WTC11 (cell line): ENCODE data around the gene BAIAP2L1. TPM values are rescaled to one million over a fixed set of nuclear protein-coding genes. Genes with fewer than 3 reads are reported as not detected.

Experiments
- ATAC-seq: fragments of 200-7000 bp; cut with Tn5 transposase; 2 replicates; pipeline ENCODE4 v1.10.0; 2021; ENCODE audit warnings: mild to moderate bottlenecking, moderate library complexity
- CTCF ChIA-PET: fragments of 300-600 bp; sonication (Branson Sonifier 250); formaldehyde crosslinking; loops from one replicate; lab custom pipeline; 2021; ENCODE audit warnings: antibody characterized with exemption; lab: Charles Lee
- POLR2A ChIA-PET: fragments of 350-600 bp; sonication (Branson Sonifier 250); formaldehyde crosslinking; loops from one replicate; lab custom pipeline; 2021; ENCODE audit warnings: antibody characterized with exemption; lab: Charles Lee
- DNase-seq: peaks from one replicate; pipeline ENCODE4 v3.0.0; 2021; ENCODE audit warnings: low spot score
- H3K27ac Mint-ChIP-seq: 2 replicates; pipeline ENCODE4 v1.8.0; 2021; ENCODE audit warnings: mixed read lengths
- H3K27me3 Mint-ChIP-seq: 2 replicates; pipeline ENCODE4 v1.8.0; 2021; ENCODE audit warnings: low read depth, mild to moderate bottlenecking, moderate library complexity, mixed read lengths
- H3K36me3 Mint-ChIP-seq: 2 replicates; pipeline ENCODE4 v1.8.0; 2021; ENCODE audit warnings: mixed read lengths
- H3K4me1 Mint-ChIP-seq: 2 replicates; pipeline ENCODE4 v1.8.0; 2022; ENCODE audit warnings: mixed read lengths
- H3K4me3 Mint-ChIP-seq: 2 replicates; pipeline ENCODE4 v1.8.0; 2021; ENCODE audit warnings: mild to moderate bottlenecking, moderate library complexity, mixed read lengths
- H3K9me3 Mint-ChIP-seq: 2 replicates; pipeline ENCODE4 v1.8.0; 2021; ENCODE audit warnings: mixed read lengths
- AFF4 ChIP-seq: sonication (generic); formaldehyde crosslinking; IDR thresholded peaks from 2 replicates; pipeline ENCODE4 v1.8.1; 2023; ENCODE audit warnings: mild to moderate bottlenecking, missing genetic modification reagents, borderline replicate concordance
- AR ChIP-seq: fragments of 250-450 bp; sonication (Bioruptor Pico); IDR thresholded peaks from 2 replicates; pipeline ENCODE4 v1.9.0; 2021; ENCODE audit warnings: mild to moderate bottlenecking
- ETV6 ChIP-seq: sonication (generic); formaldehyde crosslinking; IDR thresholded peaks from 2 replicates; pipeline ENCODE4 v1.8.1; 2022; ENCODE audit warnings: mild to moderate bottlenecking, missing genetic modification reagents
- FOXP1 ChIP-seq: sonication (generic); formaldehyde crosslinking; IDR thresholded peaks from 2 replicates; pipeline ENCODE4 v1.8.0; 2022; ENCODE audit warnings: missing genetic modification reagents, mild to moderate bottlenecking, moderate library complexity, borderline replicate concordance
- GTF2I ChIP-seq: fragments of 250-450 bp; sonication (Bioruptor Pico); conservative IDR thresholded peaks from 2 replicates; pipeline ENCODE4 v1.4.0; 2021; ENCODE audit warnings: mild to moderate bottlenecking
- MLX ChIP-seq: sonication (generic); formaldehyde crosslinking; IDR thresholded peaks from 2 replicates; pipeline ENCODE4 v1.8.1; 2023; ENCODE audit warnings: mild to moderate bottlenecking, missing genetic modification reagents, moderate library complexity
- NFATC4 ChIP-seq: fragments of 250-450 bp; sonication (Bioruptor Pico); IDR thresholded peaks from 2 replicates; pipeline ENCODE4 v1.9.0; 2021; ENCODE audit warnings: mild to moderate bottlenecking
- NFE2L1 ChIP-seq: sonication (generic); formaldehyde crosslinking; IDR thresholded peaks from 2 replicates; pipeline ENCODE4 v1.8.1; 2023; ENCODE audit warnings: missing genetic modification reagents
- PRRX2 ChIP-seq: fragments of 250-450 bp; sonication (Bioruptor Pico); IDR thresholded peaks from 2 replicates; pipeline ENCODE4 v1.8.0; 2021; ENCODE audit warnings: mild to moderate bottlenecking
- SMAD3 ChIP-seq: sonication (generic); formaldehyde crosslinking; IDR thresholded peaks from 2 replicates; pipeline ENCODE4 v1.8.0; 2022; ENCODE audit warnings: missing genetic modification reagents, mild to moderate bottlenecking, borderline replicate concordance
- TEAD4 ChIP-seq: sonication (generic); formaldehyde crosslinking; IDR thresholded peaks from 2 replicates; pipeline ENCODE4 v1.8.0; 2022; ENCODE audit warnings: mild to moderate bottlenecking, missing genetic modification reagents
- TP53 ChIP-seq: sonication (generic); formaldehyde crosslinking; IDR thresholded peaks from 2 replicates; pipeline ENCODE4 v1.8.1; 2023; ENCODE audit warnings: mild to moderate bottlenecking, missing genetic modification reagents
- ZBTB21 ChIP-seq: sonication (generic); formaldehyde crosslinking; IDR thresholded peaks from 2 replicates; pipeline ENCODE4 v1.8.1; 2023; ENCODE audit warnings: mild to moderate bottlenecking, missing genetic modification reagents, borderline replicate concordance
- ZBTB43 ChIP-seq: sonication (generic); formaldehyde crosslinking; IDR thresholded peaks from 2 replicates; pipeline ENCODE4 v1.8.1; 2023; ENCODE audit warnings: mild to moderate bottlenecking, missing genetic modification reagents
- ZNF138 ChIP-seq: sonication (generic); formaldehyde crosslinking; conservative IDR thresholded peaks from 2 replicates; pipeline ENCODE4 v1.8.1; 2022; ENCODE audit warnings: mild to moderate bottlenecking, moderate library complexity, missing genetic modification reagents
- ZNF219 ChIP-seq: sonication (generic); formaldehyde crosslinking; IDR thresholded peaks from 2 replicates; pipeline ENCODE4 v1.8.0; 2023; ENCODE audit warnings: missing genetic modification reagents, mild to moderate bottlenecking, borderline replicate concordance
- ZNF232 ChIP-seq: sonication (generic); formaldehyde crosslinking; IDR thresholded peaks from 2 replicates; pipeline ENCODE4 v1.8.0; 2022; ENCODE audit warnings: mild to moderate bottlenecking, missing genetic modification reagents
- ZNF416 ChIP-seq: fragments of 250-450 bp; sonication (Bioruptor Pico); IDR thresholded peaks from 2 replicates; pipeline ENCODE4 v1.9.0; 2021; ENCODE audit warnings: mild to moderate bottlenecking, inconsistent platforms
- total RNA-seq: library from RNA; stranded (reverse); gene quantifications from 3 replicates; pipeline ENCODE4 v1.2.3, GENCODE V29; 2021

Gene BAIAP2L1
- total RNA-seq, 1 experiment from 2014 or later: 37.5 TPM

GRCh38 chr7:98335411-98335977 is 65.4 kb downstream of the BAIAP2L1 start (continued):
- TF ChIP-seq NFE2L1 (CRISPR knock-in tag): no peak

GRCh38 chr7:98334081-98334480 is 66.8 kb downstream of the BAIAP2L1 start:
- no peak for DNase-seq
- ATAC-seq: no peak
- H3K36me3 Mint-ChIP-seq: peaks cover 21% of the 10 kb centered on the region
- peaks cover 7% of the 10 kb centered on the region for H3K4me1 Mint-ChIP-seq
- no peaks in the 10 kb centered on the region for H3K27me3 Mint-ChIP-seq
- CTCF ChIA-PET: no interaction called here
- POLR2A ChIA-PET: interaction anchor here (0.9 kb wide), 1 partner anchor 10 kb away, joined by 3 read pairs; no protein-coding TSS in a partner anchor
- no peak overlapping the region for H3K4me3 Mint-ChIP-seq
- no peak overlapping the region for H3K27ac Mint-ChIP-seq
- no peak for TF ChIP-seq ZNF219 (CRISPR knock-in tag)
- TF ChIP-seq FOXP1 (CRISPR knock-in tag): no peak
- TF ChIP-seq TEAD4 (CRISPR knock-in tag): no peak
- TF ChIP-seq NFATC4 (CRISPR knock-in tag): no peak
- TF ChIP-seq ZNF416 (CRISPR knock-in tag): no peak
- TF ChIP-seq GTF2I: no peak
- TF ChIP-seq ZNF138 (CRISPR knock-in tag): no peak
- no peak for TF ChIP-seq AFF4 (CRISPR knock-in tag)
- no peak for TF ChIP-seq ZBTB43
- no peak for TF ChIP-seq TP53 (CRISPR knock-in tag)
- no peak for TF ChIP-seq AR
- TF ChIP-seq ZNF232: no peak
- peaks cover 17% of the 10 kb centered on the region for H3K9me3 Mint-ChIP-seq

GRCh38 chr7:98330926-98331529 is 69.9 kb downstream of the BAIAP2L1 start:
- POLR2A ChIA-PET: no interaction called here
- no peak for DNase-seq
- peaks cover 10% of the 10 kb centered on the region for H3K4me1 Mint-ChIP-seq
- ATAC-seq: no peak
- H3K36me3 Mint-ChIP-seq: peaks cover 20% of the 10 kb centered on the region
- H3K4me3 Mint-ChIP-seq: no peak overlapping the region
- TF ChIP-seq ZBTB21 (CRISPR knock-in tag) (no peak), PRRX2 (no peak), MLX (CRISPR knock-in tag) (no peak), SMAD3 (CRISPR knock-in tag) (no peak), ETV6 (CRISPR knock-in tag) (no peak)
- no peaks in the 10 kb centered on the region for H3K27me3 Mint-ChIP-seq
- CTCF ChIA-PET: no interaction called here
- H3K27ac Mint-ChIP-seq: no peak overlapping the region
- peaks cover 16% of the 10 kb centered on the region for H3K9me3 Mint-ChIP-seq
